ENCODE results near the gene SOD2. TPM values are rescaled to one million over a fixed set of nuclear protein-coding genes. Genes with fewer than 3 reads are reported as not detected.

SOD2 gene
- total and polyA plus RNA-seq, 2 donors (not counting 1 experiment from before 2014, with no cell fraction given): 66.0 to 94.7 TPM

DNA sequence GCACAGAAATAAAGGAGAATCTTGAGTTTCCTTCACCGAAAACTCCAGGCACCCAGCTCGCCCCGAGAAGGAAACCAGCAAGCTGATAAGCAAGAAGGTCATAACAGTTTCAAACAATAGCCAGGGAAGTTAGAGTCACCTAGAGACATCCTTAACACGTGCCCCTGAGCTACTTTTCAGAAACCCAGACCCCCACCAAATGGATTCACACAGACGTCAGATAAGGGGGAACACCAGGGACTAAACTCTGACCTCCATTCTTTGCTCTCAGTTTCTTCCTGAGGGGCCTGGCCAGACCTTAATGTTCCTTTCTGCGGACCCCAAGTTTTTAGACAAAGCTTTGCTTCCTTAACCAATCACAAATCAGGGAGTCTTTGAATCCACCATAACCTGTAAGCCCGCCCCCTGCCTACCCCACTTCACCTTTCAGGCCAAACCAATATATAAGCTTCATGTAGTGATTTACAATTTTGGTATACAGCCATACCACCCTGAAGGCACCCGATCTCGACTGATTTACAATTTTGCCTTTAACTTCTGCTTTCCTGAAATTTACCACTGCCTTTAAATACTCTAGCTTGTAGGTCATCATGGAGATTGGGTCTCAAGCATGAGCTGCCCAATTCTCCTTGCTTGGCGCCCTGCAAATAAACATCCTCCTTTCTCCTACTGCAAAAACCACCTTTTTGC, 11.7 kb downstream of the SOD2 start:
- no peaks in the 10 kb centered on the region for H3K9me3 Mint-ChIP-seq (ENCODE audit: insufficient read depth)
- H3K4me2 ChIP-seq (replicated peaks; ENCODE audit: low read depth, low read length, poor library complexity, severe bottlenecking): no peak overlapping the region
- no peak overlapping the region for H3K4me3 ChIP-seq (ENCODE audit: control extremely low read depth in 1 of 5, extremely low read depth in 1 of 5, insufficient read depth in 1 of 5, low read depth in 2 of 5, low read length in 4 of 5)
- H4K20me1 ChIP-seq (ENCODE audit: control insufficient read depth, insufficient read depth, low read length, poor library complexity, severe bottlenecking): peaks cover 6% of the 10 kb centered on the region
- WGBS (ENCODE audit: insufficient coverage): 86% methylated on average over 9 of the region's 10 CpGs
- no peaks in the 10 kb centered on the region for H3K4me1 ChIP-seq (ENCODE audit: control insufficient read depth in 2 of 2, insufficient read depth in 2 of 2, low read length in 2 of 2)
- H3K79me2 ChIP-seq (ENCODE audit: control insufficient read depth, insufficient read depth, low read length): peaks cover 2% of the 10 kb centered on the region
- no peaks in the 10 kb centered on the region for H3K9me3 ChIP-seq (ENCODE audit: control extremely low read depth in 1 of 3, control insufficient read depth in 2 of 3, insufficient read depth in 1 of 3, low read length in 2 of 3)
- H3K27ac ChIP-seq (ENCODE audit: low read length in 2 of 2): no peak overlapping the region
- DNase-seq (no peak), ATAC-seq (ENCODE audit: low read depth) (no peak)
- no peak overlapping the region for H3K27ac Mint-ChIP-seq
- ChIA-PET POLR2A (no interaction called here), CTCF (interaction anchor here (0.9 kb wide), 1 partner anchor 28 kb away, joined by 3 read pairs; no protein-coding TSS in a partner anchor)
- peaks cover 25 to 46% of the 10 kb centered on the region in 2 experiments for H3K36me3 ChIP-seq (replicated peaks in 1 of 2; ENCODE audit: control extremely low read depth in 1 of 2, control insufficient read depth in 1 of 2, extremely low read depth in 1 of 2, insufficient read depth in 2 of 2, low read length in 1 of 2)
- TF ChIP-seq, protein P1, sequence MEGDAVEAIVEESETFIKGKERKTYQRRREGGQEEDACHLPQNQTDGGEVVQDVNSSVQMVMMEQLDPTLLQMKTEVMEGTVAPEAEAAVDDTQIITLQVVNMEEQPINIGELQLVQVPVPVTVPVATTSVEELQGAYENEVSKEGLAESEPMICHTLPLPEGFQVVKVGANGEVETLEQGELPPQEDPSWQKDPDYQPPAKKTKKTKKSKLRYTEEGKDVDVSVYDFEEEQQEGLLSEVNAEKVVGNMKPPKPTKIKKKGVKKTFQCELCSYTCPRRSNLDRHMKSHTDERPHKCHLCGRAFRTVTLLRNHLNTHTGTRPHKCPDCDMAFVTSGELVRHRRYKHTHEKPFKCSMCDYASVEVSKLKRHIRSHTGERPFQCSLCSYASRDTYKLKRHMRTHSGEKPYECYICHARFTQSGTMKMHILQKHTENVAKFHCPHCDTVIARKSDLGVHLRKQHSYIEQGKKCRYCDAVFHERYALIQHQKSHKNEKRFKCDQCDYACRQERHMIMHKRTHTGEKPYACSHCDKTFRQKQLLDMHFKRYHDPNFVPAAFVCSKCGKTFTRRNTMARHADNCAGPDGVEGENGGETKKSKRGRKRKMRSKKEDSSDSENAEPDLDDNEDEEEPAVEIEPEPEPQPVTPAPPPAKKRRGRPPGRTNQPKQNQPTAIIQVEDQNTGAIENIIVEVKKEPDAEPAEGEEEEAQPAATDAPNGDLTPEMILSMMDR (IDR thresholded peaks at IDR 0.05): no peak
- TF ChIP-seq EZH2 (IDR thresholded peaks at IDR 0.05; ENCODE audit: borderline replicate concordance, insufficient read depth, low read depth, low read length, poor library complexity, severe bottlenecking): no peak
- no peaks in the 10 kb centered on the region for H3K27me3 Mint-ChIP-seq
- H3K9ac ChIP-seq (ENCODE audit: low read length): no peak overlapping the region
- intact Hi-C loops (cut with micrococcal nuclease): no loop called here
- peaks cover 1% of the 10 kb centered on the region for H3K4me1 Mint-ChIP-seq
- H2AFZ ChIP-seq (ENCODE audit: insufficient read depth, low read depth, low read length, poor library complexity, severe bottlenecking): no peak overlapping the region
- no peaks in the 10 kb centered on the region for H3K27me3 ChIP-seq (replicated peaks in 1 of 4; ENCODE audit: control extremely low read depth in 1 of 4, control insufficient read depth in 3 of 4, insufficient read depth in 4 of 4, low read length in 3 of 4)
- H3K4me3 Mint-ChIP-seq: no peak overlapping the region

DNA sequence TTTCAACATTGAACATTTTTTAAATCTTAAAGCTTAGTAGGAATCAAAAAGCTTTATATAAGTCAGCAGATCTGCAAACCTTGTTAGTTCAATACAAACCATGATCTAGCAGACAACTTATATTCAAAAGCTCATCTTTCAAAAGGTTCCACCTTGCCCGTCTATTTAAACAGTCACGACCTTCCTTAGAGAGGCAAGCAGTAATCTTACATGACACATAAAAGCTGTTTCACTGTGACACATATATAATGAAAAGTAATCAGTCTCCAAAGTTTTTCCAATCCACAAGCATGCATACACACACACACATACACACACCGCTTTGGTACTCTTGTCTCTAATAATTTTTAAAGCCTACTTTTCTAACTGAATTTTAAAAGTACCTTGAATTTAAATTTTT, 12.9 kb downstream of the SOD2 start:
- DNase-seq (no peak), ATAC-seq (ENCODE audit: low read depth) (no peak)
- peaks cover 6% of the 10 kb centered on the region for H4K20me1 ChIP-seq (ENCODE audit: control insufficient read depth, insufficient read depth, low read length, poor library complexity, severe bottlenecking)
- no peak overlapping the region for H3K27ac ChIP-seq (ENCODE audit: low read length in 2 of 2)
- no peak overlapping the region for H3K4me2 ChIP-seq (replicated peaks; ENCODE audit: low read depth, low read length, poor library complexity, severe bottlenecking)
- Mint-ChIP-seq H3K4me3 (no peak overlapping the region), H3K27me3 (no peaks in the 10 kb centered on the region), H3K4me1 (peaks cover 1% of the 10 kb centered on the region), H3K9me3 (ENCODE audit: insufficient read depth) (no peaks in the 10 kb centered on the region), H3K27ac (no peak overlapping the region)
- H3K27me3 ChIP-seq (replicated peaks in 1 of 4; ENCODE audit: control extremely low read depth in 1 of 4, control insufficient read depth in 3 of 4, insufficient read depth in 4 of 4, low read length in 3 of 4): no peaks in the 10 kb centered on the region
- H3K36me3 ChIP-seq (replicated peaks in 1 of 2; ENCODE audit: control extremely low read depth in 1 of 2, control insufficient read depth in 1 of 2, extremely low read depth in 1 of 2, insufficient read depth in 2 of 2, low read length in 1 of 2): peaks cover 23 to 37% of the 10 kb centered on the region in 2 experiments
- H2AFZ ChIP-seq (ENCODE audit: insufficient read depth, low read depth, low read length, poor library complexity, severe bottlenecking): no peak overlapping the region
- H3K4me1 ChIP-seq (ENCODE audit: control insufficient read depth in 2 of 2, insufficient read depth in 2 of 2, low read length in 2 of 2): no peaks in the 10 kb centered on the region
- H3K9me3 ChIP-seq (ENCODE audit: control extremely low read depth in 1 of 3, control insufficient read depth in 2 of 3, insufficient read depth in 1 of 3, low read length in 2 of 3): no peaks in the 10 kb centered on the region
- no peaks in the 10 kb centered on the region for H3K79me2 ChIP-seq (ENCODE audit: control insufficient read depth, insufficient read depth, low read length)
- intact Hi-C loops (cut with micrococcal nuclease): no loop called here
- no CpG with 5 or more reads among the region's 3 CpGs for WGBS (ENCODE audit: insufficient coverage)
- no peak for TF ChIP-seq EZH2 (IDR thresholded peaks at IDR 0.05; ENCODE audit: borderline replicate concordance, insufficient read depth, low read depth, low read length, poor library complexity, severe bottlenecking)
- TF ChIP-seq, protein P1 (IDR thresholded peaks at IDR 0.05): no peak
- ChIA-PET CTCF (interaction anchor here (1.0 to 1.1 kb wide), 2 partner anchors 22 to 25 kb away, joined by 3 read pairs; no protein-coding TSS in a partner anchor), POLR2A (no interaction called here)
- no peak overlapping the region for H3K9ac ChIP-seq (ENCODE audit: low read length)
- H3K4me3 ChIP-seq (ENCODE audit: control extremely low read depth in 1 of 5, extremely low read depth in 1 of 5, insufficient read depth in 1 of 5, low read depth in 2 of 5, low read length in 4 of 5): no peak overlapping the region

Measured in B cell (primary cell).